HepG2 (cell line): ENCODE data around the gene CFAP73. TPM values are rescaled to one million over a fixed set of nuclear protein-coding genes. Genes with fewer than 3 reads are reported as not detected.

Experiments used
- ATAC-seq: fragments of 200-7000 bp; cut with Tn5 transposase; 3 replicates; pipeline ENCODE4 v1.9.1; 2020; ENCODE audit warnings: mild to moderate bottlenecking, moderate library complexity
- BruUV-seq: library from RNA; stranded (reverse); fragments of 400-500 nt; replicated peaks from 2 replicates; lab custom pipeline; 2021; lab: Mats Ljungman, UMichigan
- CTCF ChIA-PET: fragments of 300-600 bp; formaldehyde crosslinking; extraction: SDS; loops from one replicate; lab custom pipeline; 2021; ENCODE audit warnings: low total read pairs, inconsistent platforms, low intra/inter-chr PET ratio; lab: Yijun Ruan, JAX
- POLR2A ChIA-PET: fragments of 350-600 bp; sonication (Branson Sonifier 250); formaldehyde crosslinking; loops from one replicate; lab custom pipeline; 2020; ENCODE audit warnings: antibody characterized with exemption, inconsistent platforms; lab: Yijun Ruan, JAX
- DNase-seq: peaks from one replicate; pipeline ENCODE4 v3.0.0-alpha.2; 2015; ENCODE audit warnings: low spot score
- FAIRE-seq: peaks from 3 replicates; lab custom pipeline; 2011; peaks lifted over from hg19 to GRCh38; lab: Jason Lieb, UNC
- H2AFZ ChIP-seq: one replicate; pipeline ENCODE4 v1.6.1; 2011; ENCODE audit warnings: low read length, inconsistent platforms
- H3K27ac ChIP-seq: fragments of 300-600 bp; 3 replicates; pipeline ENCODE4 v1.8.0; 2011; ENCODE audit warnings: mixed run types, mild to moderate bottlenecking, mixed read lengths, low read length, inconsistent platforms; ENCODE audit not compliant: insufficient read depth; ENCODE audit errors: extremely low read length
- H3K27me3 ChIP-seq, 2 experiments: fragments of 200-600 bp in 1 of 2; 2 replicates in 1 of 2; 3 replicates in 1 of 2; pipeline versions ENCODE4 v1.6.0 to v1.8.0; 2011; ENCODE audit warnings: low read length in 2 of 2, mild to moderate bottlenecking in 2 of 2, moderate library complexity in 2 of 2, inconsistent platforms in 1 of 2; ENCODE audit not compliant: insufficient read depth in 2 of 2, control insufficient read depth in 1 of 2
- H3K36me3 ChIP-seq, 2 experiments: fragments of 200-600 bp in 1 of 2; replicated peaks in 1 of 2; 2 replicates in 1 of 2; 3 replicates in 1 of 2; pipeline versions ENCODE4 v1.5.1 to v1.8.0; 2011; ENCODE audit warnings: low read length in 2 of 2, inconsistent platforms in 1 of 2; ENCODE audit not compliant: insufficient read depth in 2 of 2, control insufficient read depth in 1 of 2
- H3K4me1 ChIP-seq: 2 replicates; pipeline ENCODE4 v1.5.1; 2012; ENCODE audit warnings: low read length, inconsistent platforms; ENCODE audit not compliant: insufficient read depth
- H3K4me2 ChIP-seq: 2 replicates; pipeline ENCODE4 v1.6.0; 2011; ENCODE audit warnings: low read depth, low read length, inconsistent platforms
- H3K4me3 ChIP-seq, 3 experiments: fragments of 200-600 bp in 1 of 3; sonication (generic), shearing (Covaris generic) in 1 of 3; replicated peaks in 1 of 3; 2 replicates each; pipeline ENCODE4 v1.5.1; 2011 to 2016; ENCODE audit warnings: low read length in 3 of 3, inconsistent platforms in 2 of 3, low read depth in 2 of 3, mild to moderate bottlenecking in 2 of 3, control low read depth in 1 of 3, mixed read lengths in 1 of 3; ENCODE audit not compliant: insufficient read depth in 1 of 3
- H3K79me2 ChIP-seq: one replicate; pipeline ENCODE4 v1.6.1; 2011; ENCODE audit warnings: low read length, inconsistent platforms; ENCODE audit not compliant: insufficient read depth
- H3K9ac ChIP-seq: 2 replicates; pipeline ENCODE4 v1.6.0; 2011; ENCODE audit warnings: mild to moderate bottlenecking, low read depth, low read length, inconsistent platforms; ENCODE audit not compliant: insufficient read depth
- H3K9me3 ChIP-seq: 2 replicates; pipeline ENCODE4 v1.5.1; 2012; ENCODE audit warnings: mild to moderate bottlenecking, low read length
- H4K20me1 ChIP-seq: 2 replicates; pipeline ENCODE4 v1.6.0; 2011; ENCODE audit warnings: inconsistent platforms, mild to moderate bottlenecking, low read length, moderate library complexity; ENCODE audit not compliant: insufficient read depth
- ARHGAP35 ChIP-seq: sonication (generic); formaldehyde crosslinking; IDR thresholded peaks from 2 replicates; pipeline ENCODE4 v1.9.0; 2022; ENCODE audit warnings: mild to moderate bottlenecking, inconsistent platforms, moderate library complexity, missing genetic modification reagents, borderline replicate concordance
- ATAD3A ChIP-seq: sonication (generic); formaldehyde crosslinking; IDR thresholded peaks from 2 replicates; pipeline ENCODE4 v1.4.0; 2020; ENCODE audit warnings: missing genetic modification reagents
- BCL6 ChIP-seq: IDR thresholded peaks from 2 replicates; pipeline ENCODE4 v1.6.1; 2016; ENCODE audit warnings: missing genetic modification reagents, missing compliant biosample characterization
- E2F2 ChIP-seq: sonication (generic); formaldehyde crosslinking; IDR thresholded peaks from 2 replicates; pipeline ENCODE4 v1.4.0; 2020; ENCODE audit warnings: missing genetic modification reagents, borderline replicate concordance
- ELF1 ChIP-seq: sonication (generic); formaldehyde crosslinking; IDR thresholded peaks from 2 replicates; pipeline ENCODE4 v1.4.0; 2020; ENCODE audit warnings: missing genetic modification reagents
- ETV5 ChIP-seq: IDR thresholded peaks from 2 replicates; pipeline ENCODE4 v1.6.1; 2018; ENCODE audit warnings: missing biosample characterization, missing genetic modification reagents, inconsistent platforms, borderline replicate concordance
- HNRNPUL1 ChIP-seq: fragments of 200-400 bp; formaldehyde crosslinking; IDR thresholded peaks from 2 replicates; pipeline ENCODE4 v1.6.1; 2017; ENCODE audit warnings: low read depth, mild to moderate bottlenecking, low read length, moderate library complexity
- KDM2A ChIP-seq: sonication (generic); formaldehyde crosslinking; IDR thresholded peaks from 2 replicates; pipeline ENCODE4 v1.4.0; 2020; ENCODE audit warnings: low read depth, missing genetic modification reagents, borderline replicate concordance
- NR2F2 ChIP-seq: IDR thresholded peaks from 2 replicates; pipeline ENCODE4 v1.6.1; 2012; ENCODE audit warnings: low read depth, inconsistent platforms, borderline replicate concordance
- RBAK ChIP-seq: sonication (generic); formaldehyde crosslinking; IDR thresholded peaks from 2 replicates; pipeline ENCODE4 v1.5.1; 2020; ENCODE audit warnings: mild to moderate bottlenecking, missing genetic modification reagents
- REL ChIP-seq: sonication (generic); formaldehyde crosslinking; conservative IDR thresholded peaks from 2 replicates; pipeline ENCODE4 v1.8.0; 2022; ENCODE audit warnings: mild to moderate bottlenecking, missing genetic modification reagents, moderate library complexity
- RNF219 ChIP-seq: sonication (generic); formaldehyde crosslinking; IDR thresholded peaks from 2 replicates; pipeline ENCODE4 v1.5.0; 2020; ENCODE audit warnings: mild to moderate bottlenecking, missing genetic modification reagents
- RXRA ChIP-seq: sonication (generic); formaldehyde crosslinking; IDR thresholded peaks from 2 replicates; pipeline ENCODE4 v1.5.1; 2020; ENCODE audit warnings: missing genetic modification reagents
- TBX3 ChIP-seq: fragments of 450-650 bp; IDR thresholded peaks from 2 replicates; pipeline ENCODE4 v1.6.1; 2017; ENCODE audit warnings: antibody characterized with exemption, mild to moderate bottlenecking, inconsistent platforms, borderline replicate concordance
- ZFP62 ChIP-seq: sonication (generic); formaldehyde crosslinking; IDR thresholded peaks from 2 replicates; pipeline ENCODE4 v1.4.0; 2020; ENCODE audit warnings: missing genetic modification reagents
- ZNF333 ChIP-seq: sonication (generic); formaldehyde crosslinking; IDR thresholded peaks from 2 replicates; pipeline ENCODE4 v1.4.0; 2020; ENCODE audit warnings: mild to moderate bottlenecking, missing genetic modification reagents, borderline replicate concordance
- ZNF501 ChIP-seq: sonication (generic); formaldehyde crosslinking; IDR thresholded peaks from 2 replicates; pipeline ENCODE4 v1.5.1; 2020; ENCODE audit warnings: mild to moderate bottlenecking, moderate library complexity, missing genetic modification reagents
- ZNF557 ChIP-seq: sonication (generic); formaldehyde crosslinking; IDR thresholded peaks from 2 replicates; pipeline ENCODE4 v1.4.0; 2020; ENCODE audit warnings: missing genetic modification reagents
- ZNF572 ChIP-seq: sonication (generic); formaldehyde crosslinking; IDR thresholded peaks from 2 replicates; pipeline ENCODE4 v1.5.1; 2020; ENCODE audit warnings: mild to moderate bottlenecking, missing genetic modification reagents
- ZNF788 ChIP-seq: sonication (generic); formaldehyde crosslinking; IDR thresholded peaks from 2 replicates; pipeline ENCODE4 v1.5.0; 2020; ENCODE audit warnings: mild to moderate bottlenecking, missing genetic modification reagents, borderline replicate concordance
- ZNF792 ChIP-seq: IDR thresholded peaks from 2 replicates; pipeline ENCODE4 v1.6.1; 2016
- ZNF891 ChIP-seq: sonication (generic); formaldehyde crosslinking; IDR thresholded peaks from 2 replicates; pipeline ENCODE4 v1.5.0; 2020; ENCODE audit warnings: mild to moderate bottlenecking, missing genetic modification reagents
- WGBS: methylation state at CpG from one replicate; pipeline ENCODE4 v1.1.6; 2017; ENCODE audit warnings: low lambda C conversion rate; 5-methylcytosine and 5-hydroxymethylcytosine counted together
- in situ Hi-C: cut with HindIII; loops from 2 replicates; pipeline ENCODE4 v1.10.0; 2017; ENCODE audit warnings: low pct_unique_long_range_greater_than_20kb; ENCODE audit not compliant: extremely low pct_ligation_motif_present
- intact Hi-C: fragments of 100-400 bp; cut with micrococcal nuclease; formaldehyde crosslinking; loops from one replicate; pipeline ENCODE4 v1.10.0; 2022; ENCODE audit not compliant: unreplicated experiment
- polyA plus RNA-seq, 8 experiments: library from polyadenylated mRNA; depleted of rRNA in 3 of 8; stranded (reverse) in 7 of 8; unstranded in 1 of 8; fragments of >200 nt; fragmentation: Illumina TruSeq in 4 of 8; extraction: Trizol in 4 of 8; gene quantifications; 2 replicates each; pipeline versions ENCODE4 v1.2.1 to v1.2.3, GENCODE V29; 2011 to 2016; ENCODE audit warnings: low read depth in 4 of 8, missing spikeins in 1 of 8, mixed read lengths in 1 of 8; ENCODE audit not compliant: insufficient read depth in 1 of 8
- total RNA-seq, 5 experiments: library from RNA; depleted of rRNA; stranded (reverse); fragments of >200 nt; fragmentation: Illumina TruSeq; extraction: Trizol; gene quantifications; 2 replicates each; pipeline ENCODE4 v1.2.3, GENCODE V29; 2016; ENCODE audit warnings: low read depth in 1 of 5

CFAP73 gene
- total and polyA plus RNA-seq, 2 of the 13 experiments (the other 11 are each of a cell fraction or from before 2014, with no cell fraction given): not detected

- no peak for TF ChIP-seq ZNF891
- no peak for TF ChIP-seq BCL6 (CRISPR knock-in tag)
- no peak for TF ChIP-seq KDM2A (CRISPR knock-in tag)
- TF ChIP-seq ATAD3A (CRISPR knock-in tag): no peak
- TF ChIP-seq HNRNPUL1: no peak
- TF ChIP-seq ETV5 (CRISPR knock-in tag): no peak
- TF ChIP-seq REL (CRISPR knock-in tag): 0 out of 2 replicates have a peak, but pooled peaks have one; percentile 6
- no peak for TF ChIP-seq TBX3
- no peak for TF ChIP-seq ZNF557 (CRISPR knock-in tag)
- no peak for TF ChIP-seq ELF1 (CRISPR knock-in tag)
- TF ChIP-seq ZFP62 (CRISPR knock-in tag): no peak
Measured at GRCh38 chr12:113184098-113184899, 34.8 kb downstream of the CFAP73 start (continued).

GRCh38 chr12:113184900-113185179, 35.3 kb downstream of the CFAP73 start:
- ATAC-seq: peak; percentile 88
- Histone ChIP-seq H3K9me3 (no peaks in the 10 kb centered on the region), H4K20me1 (no peaks in the 10 kb centered on the region; the same call in 1 of the 2 replicates), H3K4me1 (peaks cover 34% of the 10 kb centered on the region), H3K4me2 (peak overlapping the region; percentile 80), H3K9ac (peak overlapping the region; percentile 98), H3K27me3 (no peaks in the 10 kb centered on the region), H3K36me3 (peaks cover 11 to 28% of the 10 kb centered on the region in 2 experiments; a peak in 4 of 5 replicates), H3K4me3 (peak overlapping the region; percentile 70 to 96 (median 86)), H3K27ac (peak overlapping the region; percentile 93), H3K79me2 (peaks cover 50% of the 10 kb centered on the region), H2AFZ (no peak overlapping the region)
- intact Hi-C loops: loop anchor here (1.0 kb wide), 1 partner anchor 36 kb away; the partner anchor contains the start of gene TPCN1
- ChIA-PET POLR2A (interaction anchor here (0.7 to 2.5 kb wide), 16 partner anchors 9 to 150 kb away, joined by 3 to 14 read pairs (median 5); partner anchors contain the start of genes CFAP73, SLC8B1 and TPCN1), CTCF (no interaction called here)
- in situ Hi-C loops: no loop called here
- BruUV-seq: TSS peak; percentile 73
- peak; percentile 63 for FAIRE-seq
- DNase-seq: peak; percentile 84
- WGBS: 0% methylated on average over 3 of the region's 20 CpGs
- TF ChIP-seq RNF219 (CRISPR knock-in tag) (no peak), E2F2 (CRISPR knock-in tag) (no peak; the same call in 1 of the 2 replicates), RBAK (CRISPR knock-in tag) (no peak), ZNF501 (CRISPR knock-in tag) (no peak), ZNF333 (CRISPR knock-in tag) (no peak), ZNF792 (peak; percentile 2; the same call in 1 of the 2 replicates), ZNF572 (peak; percentile 91; the same call in 1 of the 2 replicates), RXRA (CRISPR knock-in tag) (no peak), ARHGAP35 (CRISPR knock-in tag) (no peak), ZNF788 (CRISPR knock-in tag) (no peak), NR2F2 (no peak)
